Right lobe of liver (tissue), 4 donors: ENCODE data around the gene OR52B6.

Experiments used
- CTCF ChIP-seq, 4 donors: fragments of 200-600 bp in 3 of 4; fragments of 450-650 bp in 1 of 4; IDR thresholded peaks; one replicate each; pipeline versions ENCODE4 v1.5.1 to v1.8.0; 2016 to 2022; ENCODE audit warnings: antibody characterized with exemption in 4 of 4, mild to moderate bottlenecking in 2 of 4
- POLR2A ChIP-seq: fragments of 450-650 bp; IDR thresholded peaks from one replicate; pipeline ENCODE4 v1.6.1; 2017; ENCODE audit warnings: antibody characterized with exemption, mild to moderate bottlenecking
- donor health status: DM: no; HTN: no; CAD: no.
- donor health status: DM: no; HTN: no; CAD: no.
- donor health status: DM: no; HTN: yes; CAD: no.

GRCh38 chr11:5564259-5565019 lies 16.2 kb upstream of the OR52B6 start:
- no peak for TF ChIP-seq POLR2A
- no peak for TF ChIP-seq CTCF (IDR thresholded peaks at IDR 0.05)
